Transverse colon (tissue), 4 donors: ENCODE results near the gene SHISAL1.

Source experiments
- CTCF ChIP-seq, 5 experiments: fragments of 200-600 bp in 3 of 5; fragments of 450-650 bp in 2 of 5; sonication (generic) in 3 of 5; IDR thresholded peaks; 1 replicate in 2 of 5; 2 replicates in 3 of 5; pipeline ENCODE4 v1.5.1; 2016 to 2017; ENCODE audit warnings: antibody characterized with exemption in 5 of 5, inconsistent platforms in 3 of 5, mild to moderate bottlenecking in 2 of 5, moderate library complexity in 1 of 5
- POLR2A ChIP-seq: fragments of 450-650 bp; IDR thresholded peaks from one replicate; pipeline ENCODE4 v1.6.1; 2016; ENCODE audit warnings: antibody characterized with exemption, mild to moderate bottlenecking, moderate library complexity
- POLR2AphosphoS5 ChIP-seq, 3 donors: sonication (generic); formaldehyde crosslinking; IDR thresholded peaks; one replicate each; pipeline ENCODE4 v1.6.1; 2016; ENCODE audit warnings: antibody characterized with exemption in 3 of 3

DNA sequence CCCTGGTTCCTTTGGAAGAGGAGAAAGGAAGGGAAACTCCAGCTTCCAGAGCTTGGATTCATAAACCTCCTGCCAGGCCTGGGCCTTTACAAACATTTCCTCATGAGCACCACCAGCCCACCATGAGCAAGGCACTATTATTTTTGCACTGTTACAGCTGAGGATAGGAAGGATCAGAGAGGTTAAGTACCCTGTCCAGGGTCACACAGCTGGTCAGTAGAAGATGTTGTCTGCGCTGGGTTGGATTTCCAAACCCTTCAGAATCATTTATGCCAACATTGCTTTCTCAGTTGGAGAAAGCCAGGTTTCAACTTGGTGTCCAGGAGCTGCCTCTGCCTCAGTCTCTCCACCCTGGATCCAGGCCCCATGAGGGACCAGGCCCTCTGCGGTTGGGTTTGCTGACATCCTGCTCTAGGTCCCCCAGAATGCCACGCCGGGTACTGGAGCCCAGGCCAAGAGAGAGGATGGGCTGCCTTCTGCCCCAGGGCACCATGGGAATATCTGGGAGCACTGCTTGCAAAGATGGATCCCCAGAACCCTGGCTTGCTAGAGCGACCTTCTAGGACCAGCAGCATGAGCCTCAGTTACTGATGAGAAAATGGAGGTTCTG, 29.7 kb upstream of the SHISAL1 start:
- TF ChIP-seq POLR2A = no peak
- no peak for TF ChIP-seq CTCF (IDR thresholded peaks at IDR 0.05)
- TF ChIP-seq POLR2AphosphoS5 (IDR thresholded peaks at IDR 0.05) = no peak
